ENCODE measurements around the gene NEK7. TPM values are rescaled to one million over a fixed set of nuclear protein-coding genes. Genes with fewer than 3 reads are reported as not detected.

Gene NEK7
- total RNA-seq, 4 donors from 2014 or later: 45.7 to 75.7 (median 53.5) TPM

DNA sequence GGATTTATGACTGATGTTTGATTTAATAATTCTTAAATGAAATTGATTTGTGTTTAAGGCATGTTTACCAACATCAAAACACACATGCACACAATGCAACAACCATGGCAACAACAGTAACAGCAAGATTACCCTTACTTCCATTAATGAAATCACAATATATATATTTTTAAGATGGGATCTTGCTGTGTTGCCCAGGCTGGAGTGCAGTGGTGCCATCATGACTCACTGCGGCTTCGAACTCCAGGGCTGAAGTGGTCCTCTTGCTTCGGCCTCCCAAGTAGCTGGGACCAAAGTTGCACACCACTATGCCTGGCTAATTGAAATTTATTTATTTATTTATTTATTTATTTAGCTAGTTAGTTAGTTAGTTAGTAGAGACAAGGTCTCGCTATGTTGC is 27.7 kb downstream of the NEK7 start:
- H3K27me3 ChIP-seq: no peaks in the 10 kb centered on the region
- H3K4me3 ChIP-seq: no peak overlapping the region
- no peaks in the 10 kb centered on the region for H3K36me3 ChIP-seq
- no peak for DNase-seq (ENCODE audit: low spot score in 2 of 2)
- H3K4me1 ChIP-seq: peaks cover 15% of the 10 kb centered on the region
- TF ChIP-seq POLR2AphosphoS5 (IDR thresholded peaks at IDR 0.05): no peak
- no peak for TF ChIP-seq CTCF (IDR thresholded peaks at IDR 0.05)
- no peak for TF ChIP-seq EP300 (IDR thresholded peaks at IDR 0.05)
- no peak for TF ChIP-seq POLR2A (IDR thresholded peaks at IDR 0.05)
- H3K27ac ChIP-seq: no peak overlapping the region
- 99% methylated on average over 4 of the region's 4 CpGs for WGBS
- H3K9me3 ChIP-seq: no peaks in the 10 kb centered on the region

DNA sequence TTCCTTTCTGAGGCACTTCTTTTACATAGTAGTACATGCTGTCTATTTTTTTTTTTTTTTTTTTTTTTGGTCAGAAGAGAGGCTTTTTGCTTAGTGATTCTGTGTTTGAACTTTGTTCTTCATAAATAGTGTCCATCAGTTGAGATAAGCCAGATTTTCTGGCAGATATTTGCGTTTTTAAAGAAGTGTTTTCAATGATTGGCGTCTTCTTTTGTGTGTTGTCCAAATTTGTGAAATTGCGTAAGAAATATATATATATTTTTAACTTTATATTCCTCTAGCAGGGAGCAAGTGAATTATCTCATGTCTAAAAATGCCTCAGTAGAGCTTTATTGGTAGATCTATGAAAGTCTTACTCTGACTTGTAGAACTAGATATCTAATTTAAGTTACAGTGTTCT is 28.3 kb downstream of the NEK7 start:
- Histone ChIP-seq H3K27me3 (no peaks in the 10 kb centered on the region), H3K4me3 (no peak overlapping the region), H3K27ac (no peak overlapping the region), H3K9me3 (no peaks in the 10 kb centered on the region), H3K4me1 (peaks cover 8% of the 10 kb centered on the region), H3K36me3 (no peaks in the 10 kb centered on the region)
- WGBS: 71% methylated on average over 3 of the region's 3 CpGs
- no peak for DNase-seq (ENCODE audit: low spot score in 2 of 2)
- TF ChIP-seq EP300 (IDR thresholded peaks at IDR 0.05): no peak
- TF ChIP-seq POLR2AphosphoS5 (IDR thresholded peaks at IDR 0.05): no peak
- no peak for TF ChIP-seq POLR2A (IDR thresholded peaks at IDR 0.05)
- TF ChIP-seq CTCF (IDR thresholded peaks at IDR 0.05): no peak

DNA sequence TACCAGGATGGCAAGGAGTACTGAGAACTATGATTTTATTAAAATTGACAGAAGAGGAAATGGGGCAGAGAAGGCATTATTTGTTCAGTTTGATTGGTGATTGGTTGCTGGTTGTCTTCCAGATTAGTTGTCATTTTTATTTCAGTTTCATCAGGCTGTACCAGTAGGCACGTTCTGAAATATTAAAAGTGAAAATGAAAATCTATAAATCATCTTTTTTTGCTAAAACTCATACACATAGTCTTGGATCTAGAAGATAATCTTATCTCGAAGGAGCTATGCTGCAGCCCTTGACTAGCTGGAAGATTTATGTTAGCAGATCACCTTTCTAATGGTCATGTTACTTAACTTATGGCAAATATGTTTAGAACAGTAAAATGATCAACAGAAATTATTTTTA is 29.0 kb downstream of the NEK7 start:
- H3K9me3 ChIP-seq: no peaks in the 10 kb centered on the region
- no peaks in the 10 kb centered on the region for H3K36me3 ChIP-seq
- 35% methylated on average over 2 of the region's 2 CpGs for WGBS
- no peak overlapping the region for H3K27ac ChIP-seq
- no peak overlapping the region for H3K4me3 ChIP-seq
- no peaks in the 10 kb centered on the region for H3K27me3 ChIP-seq
- TF ChIP-seq EP300 (IDR thresholded peaks at IDR 0.05): no peak
- TF ChIP-seq POLR2AphosphoS5 (IDR thresholded peaks at IDR 0.05): no peak
- no peak for TF ChIP-seq CTCF (IDR thresholded peaks at IDR 0.05)
- no peak for TF ChIP-seq POLR2A (IDR thresholded peaks at IDR 0.05)
- peaks cover 5% of the 10 kb centered on the region for H3K4me1 ChIP-seq
- no peak for DNase-seq (ENCODE audit: low spot score in 2 of 2)

- no peak for TF ChIP-seq EP300 (IDR thresholded peaks at IDR 0.05)
- TF ChIP-seq POLR2A (IDR thresholded peaks at IDR 0.05): no peak
- TF ChIP-seq CTCF (IDR thresholded peaks at IDR 0.05): no peak
- TF ChIP-seq POLR2AphosphoS5 (IDR thresholded peaks at IDR 0.05): no peak
- H3K27ac ChIP-seq: no peak overlapping the region
- 81% methylated on average over 2 of the region's 2 CpGs for WGBS
- peaks cover 5% of the 10 kb centered on the region for H3K4me1 ChIP-seq
- DNase-seq (ENCODE audit: low spot score in 2 of 2): no peak
- no peaks in the 10 kb centered on the region for H3K36me3 ChIP-seq
- H3K9me3 ChIP-seq: no peaks in the 10 kb centered on the region
- H3K4me3 ChIP-seq: no peak overlapping the region
- H3K27me3 ChIP-seq: no peaks in the 10 kb centered on the region
Measured at GRCh38 chr1:198186916-198187580, 30.2 kb downstream of the NEK7 start.

DNA sequence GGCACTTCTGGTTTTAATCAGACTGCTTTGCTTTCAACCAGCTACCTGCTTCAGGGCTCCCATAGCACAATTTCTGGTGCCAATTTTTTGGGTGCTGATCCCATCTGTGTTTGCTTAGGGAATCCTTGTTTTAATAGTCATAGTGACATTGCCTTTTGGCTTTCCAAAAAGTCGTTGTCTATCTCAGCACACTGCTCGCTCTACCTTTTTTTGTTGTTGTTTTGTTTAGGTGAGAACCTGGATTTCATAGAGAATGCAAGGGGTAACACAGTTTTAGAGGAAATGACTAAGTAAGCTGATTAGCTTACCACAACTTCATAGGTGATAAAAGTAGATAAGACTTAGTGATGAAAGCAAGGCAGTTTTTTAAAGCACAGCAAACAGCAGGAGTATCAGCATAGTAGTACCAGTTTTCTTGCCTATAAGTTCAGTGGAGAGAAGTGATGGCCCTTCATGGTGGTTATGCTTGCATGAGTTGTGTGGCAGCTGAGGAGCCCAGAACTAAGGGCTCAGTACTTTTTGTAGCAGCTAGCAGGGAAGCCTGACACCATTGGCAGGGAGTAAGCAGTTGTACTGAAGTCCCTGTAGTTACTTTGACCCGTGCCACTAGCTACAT is 31.3 kb downstream of the NEK7 start:
- no peaks in the 10 kb centered on the region for H3K9me3 ChIP-seq
- H3K27ac ChIP-seq: no peak overlapping the region
- no peak overlapping the region for H3K4me3 ChIP-seq
- 74% methylated on average over 3 of the region's 3 CpGs for WGBS
- no peaks in the 10 kb centered on the region for H3K36me3 ChIP-seq
- no peaks in the 10 kb centered on the region for H3K27me3 ChIP-seq
- peaks cover 11% of the 10 kb centered on the region for H3K4me1 ChIP-seq
- no peak for TF ChIP-seq POLR2AphosphoS5 (IDR thresholded peaks at IDR 0.05)
- no peak for TF ChIP-seq CTCF (IDR thresholded peaks at IDR 0.05)
- no peak for TF ChIP-seq EP300 (IDR thresholded peaks at IDR 0.05)
- no peak for TF ChIP-seq POLR2A (IDR thresholded peaks at IDR 0.05)
- no peak for DNase-seq (ENCODE audit: low spot score in 2 of 2)

Measured in suprapubic skin (tissue), 4 donors.